ENCODE results near the gene SMIM29. TPM values are rescaled to one million over a fixed set of nuclear protein-coding genes. Genes with fewer than 3 reads are reported as not detected.

SMIM29 gene
- total RNA-seq, 1 donor = 12.3 TPM

GRCh38 chr6:34202329-34203201 is 46.2 kb downstream of the SMIM29 start:
- Histone ChIP-seq H3K9me3 (ENCODE audit: low read depth, low read length) (no peaks in the 10 kb centered on the region), H3K27me3 (ENCODE audit: insufficient read depth, low read length) (no peaks in the 10 kb centered on the region), H3K4me1 (ENCODE audit: insufficient read depth, low read length) (no peaks in the 10 kb centered on the region), H3K4me3 (ENCODE audit: low read length) (no peak overlapping the region)

DNA sequence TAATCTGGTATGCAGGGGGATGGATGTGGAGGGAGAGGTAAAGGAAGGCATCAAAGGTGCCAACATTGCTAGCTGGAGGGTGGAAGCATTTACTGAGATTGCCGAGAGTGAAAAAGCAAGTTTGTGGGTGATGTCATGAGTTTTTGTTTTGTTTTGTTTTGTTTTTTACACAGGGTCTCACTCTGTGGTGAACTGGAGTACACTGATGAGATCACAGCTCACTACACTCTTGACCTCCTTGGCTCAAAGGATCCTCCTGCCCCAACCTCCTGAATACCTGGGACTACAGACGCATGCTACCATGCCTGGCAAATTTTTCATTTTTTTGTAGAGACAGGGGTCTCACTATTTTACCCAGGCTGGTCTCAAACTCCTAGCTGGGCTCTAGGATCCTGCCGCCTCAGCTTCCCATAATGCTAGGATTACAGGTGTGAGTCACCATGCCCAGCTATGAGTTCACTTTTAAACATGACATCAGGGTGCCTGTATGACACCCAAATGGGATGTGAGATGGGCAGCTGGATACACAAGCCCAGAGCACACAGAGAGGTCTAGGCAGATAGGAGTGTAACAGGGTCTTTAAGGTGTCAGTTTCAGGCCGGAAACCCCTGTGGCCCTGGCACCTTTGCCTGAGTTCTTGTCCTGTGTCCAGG is 47.2 kb downstream of the SMIM29 start:
- H3K9me3 ChIP-seq (ENCODE audit: low read depth, low read length) = no peaks in the 10 kb centered on the region
- no peaks in the 10 kb centered on the region for H3K27me3 ChIP-seq (ENCODE audit: insufficient read depth, low read length)
- no peak overlapping the region for H3K4me3 ChIP-seq (ENCODE audit: low read length)
- H3K4me1 ChIP-seq (ENCODE audit: insufficient read depth, low read length) = peaks cover 3% of the 10 kb centered on the region

DNA sequence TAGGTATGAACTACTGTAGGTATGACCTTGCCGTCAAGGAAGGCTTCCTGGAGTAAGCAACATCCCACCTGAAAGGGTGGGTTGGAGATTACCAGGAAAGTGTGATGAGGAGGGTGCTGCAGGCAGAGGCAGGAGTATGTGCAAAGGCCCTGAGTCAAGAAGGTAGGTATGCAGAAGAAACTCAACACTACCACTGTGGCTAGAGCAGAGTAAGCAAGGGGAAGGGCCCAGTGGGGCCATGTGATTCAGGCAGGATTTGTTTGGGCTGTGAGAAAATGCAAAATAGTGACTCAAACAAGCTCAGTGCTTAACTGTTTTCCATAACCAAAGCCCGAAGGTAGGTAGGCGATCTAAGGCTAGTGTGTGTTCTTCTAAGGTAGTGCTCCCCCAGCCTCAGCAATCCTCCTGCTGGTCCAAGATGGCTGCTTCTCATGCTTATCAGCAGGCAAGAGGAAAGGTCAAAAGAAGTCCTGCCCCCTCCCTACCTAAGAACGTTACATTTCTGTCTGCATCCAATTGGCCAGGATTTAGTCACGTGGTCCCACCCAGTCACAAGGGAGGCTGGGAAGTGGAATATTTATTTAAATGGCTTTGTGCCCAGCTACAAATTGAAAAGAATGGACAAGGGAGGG is 48.4 kb downstream of the SMIM29 start:
- Histone ChIP-seq H3K4me3 (ENCODE audit: low read length) (no peak overlapping the region), H3K4me1 (ENCODE audit: insufficient read depth, low read length) (peaks cover 10% of the 10 kb centered on the region), H3K9me3 (ENCODE audit: low read depth, low read length) (no peaks in the 10 kb centered on the region), H3K27me3 (ENCODE audit: insufficient read depth, low read length) (no peaks in the 10 kb centered on the region)

GRCh38 chr6:34196833-34197195 is 52.0 kb downstream of the SMIM29 start:
- Histone ChIP-seq H3K4me3 (ENCODE audit: low read length) (peak overlapping the region; percentile 40), H3K9me3 (ENCODE audit: low read depth, low read length) (no peaks in the 10 kb centered on the region), H3K4me1 (ENCODE audit: insufficient read depth, low read length) (peaks cover 10% of the 10 kb centered on the region), H3K27me3 (ENCODE audit: insufficient read depth, low read length) (no peaks in the 10 kb centered on the region)

Other genes with a start within 250 kb of the SMIM29 start
- gene GRM4, start 102.9 kb downstream of the SMIM29 start, total RNA-seq = under 0.01 TPM
- 44.3 TPM for gene HMGA1, start 12.1 kb downstream of the SMIM29 start, total RNA-seq
- gene NUDT3, start 143.7 kb upstream of the SMIM29 start, total RNA-seq = 23.8 TPM
- gene RPS10, start 177.1 kb upstream of the SMIM29 start, total RNA-seq = 4,222 TPM
- gene PACSIN1, start 217.1 kb upstream of the SMIM29 start, total RNA-seq = 0.42 TPM

Data from mononuclear cell (primary cell).